Hepatocyte (in vitro differentiated cells): ENCODE data around the gene NID1.

Experiments used
- CTCF ChIP-seq: fragments of 200-600 bp; sonication (generic); IDR thresholded peaks from 2 replicates; pipeline ENCODE4 v1.5.1; 2016; ENCODE audit warnings: antibody characterized with exemption, mild to moderate bottlenecking; ENCODE audit not compliant: poor library complexity
- EZH2 ChIP-seq: fragments of 200-600 bp; sonication (generic); IDR thresholded peaks from 2 replicates; pipeline ENCODE4 v1.6.1; 2016; ENCODE audit warnings: antibody characterized with exemption, mild to moderate bottlenecking, borderline replicate concordance
- EZH2phosphoT487 ChIP-seq: fragments of 200-600 bp; sonication (generic); IDR thresholded peaks from one replicate; pipeline ENCODE4 v1.6.1; 2018; ENCODE audit warnings: antibody characterized with exemption, mild to moderate bottlenecking, low read depth, moderate library complexity; ENCODE audit not compliant: unreplicated experiment, severe bottlenecking

- TF ChIP-seq EZH2 (no peak), CTCF (no peak), EZH2phosphoT487 (no peak)
Measured at GRCh38 chr1:235955777-235956176, 109.1 kb downstream of the NID1 start.
